ENCODE data around the gene KLRC4.
"Not testable (repeated sequence)": the region's sequence is repeated elsewhere in the genome, so short reads cannot be mapped to it uniquely, and the experiment has no call there.

The KLRC4 gene, protein sequence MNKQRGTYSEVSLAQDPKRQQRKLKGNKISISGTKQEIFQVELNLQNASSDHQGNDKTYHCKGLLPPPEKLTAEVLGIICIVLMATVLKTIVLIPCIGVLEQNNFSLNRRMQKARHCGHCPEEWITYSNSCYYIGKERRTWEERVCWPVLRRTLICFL

DNA sequence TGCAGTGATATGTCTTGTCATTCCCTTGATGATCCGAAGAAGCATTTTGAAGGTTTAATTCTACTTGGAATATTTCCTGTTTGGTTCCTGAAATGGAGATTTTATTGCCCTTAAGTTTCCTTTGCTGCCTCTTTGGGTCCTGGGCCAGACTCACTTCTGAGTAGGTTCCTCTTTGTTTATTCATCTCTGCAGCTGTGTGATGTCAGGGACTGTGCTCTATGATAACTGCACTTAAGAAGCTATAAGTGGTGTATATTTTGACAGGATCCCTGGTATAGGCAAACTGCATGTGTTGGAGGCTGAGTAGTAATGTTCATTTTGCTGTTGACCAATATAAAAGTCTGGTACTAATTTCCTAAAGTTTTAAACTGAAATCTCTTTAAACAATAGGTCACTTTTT is at the start of gene KLRC4:
Gene KLRC4, minus strand, starts transcription at position 366 of the 400 bp plus-strand sequence. Its CDS starts 182 bp downstream, at position 184.
- no peak for DNase-seq

DNA sequence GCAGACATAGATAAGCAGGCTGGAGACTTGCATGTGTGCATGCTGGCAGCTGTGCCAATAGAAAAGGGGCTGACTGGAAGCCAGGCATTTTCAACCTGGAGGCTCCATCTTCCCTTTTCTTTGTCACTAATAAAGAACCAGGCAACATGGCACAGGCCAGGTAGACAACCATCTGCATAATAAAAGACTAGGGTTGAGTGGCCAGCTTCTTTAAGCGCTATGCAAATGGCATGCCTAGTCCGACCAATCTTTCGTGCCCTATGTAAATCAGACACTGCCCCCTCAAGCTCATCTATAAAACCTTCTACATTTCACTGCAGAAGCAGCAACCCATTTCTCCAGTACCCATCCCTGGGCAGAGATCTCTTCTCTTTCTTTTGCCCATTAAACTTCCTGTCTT is 48.2 kb upstream of the KLRC4 start:
- DNase-seq = no peak

DNA sequence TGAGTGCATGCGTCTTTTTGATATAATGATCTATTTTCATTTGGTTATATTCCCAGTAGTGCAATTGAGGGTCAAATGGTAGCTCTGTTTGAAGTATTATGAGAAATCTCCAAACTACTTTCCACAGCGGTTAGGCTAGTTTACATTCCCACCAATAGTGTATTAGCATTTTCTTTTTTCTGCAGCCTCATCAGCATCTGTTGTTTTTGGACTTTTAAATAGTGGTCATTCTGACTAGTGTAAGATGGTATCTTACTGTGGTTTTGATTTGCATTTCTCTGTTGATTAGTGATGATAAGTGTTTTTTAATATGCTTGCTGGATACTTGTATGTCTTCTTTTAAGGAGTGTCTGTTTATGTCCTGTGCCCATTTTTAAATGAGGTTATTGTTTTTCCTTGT is 47.3 kb upstream of the KLRC4 start:
- no peak for DNase-seq

DNA sequence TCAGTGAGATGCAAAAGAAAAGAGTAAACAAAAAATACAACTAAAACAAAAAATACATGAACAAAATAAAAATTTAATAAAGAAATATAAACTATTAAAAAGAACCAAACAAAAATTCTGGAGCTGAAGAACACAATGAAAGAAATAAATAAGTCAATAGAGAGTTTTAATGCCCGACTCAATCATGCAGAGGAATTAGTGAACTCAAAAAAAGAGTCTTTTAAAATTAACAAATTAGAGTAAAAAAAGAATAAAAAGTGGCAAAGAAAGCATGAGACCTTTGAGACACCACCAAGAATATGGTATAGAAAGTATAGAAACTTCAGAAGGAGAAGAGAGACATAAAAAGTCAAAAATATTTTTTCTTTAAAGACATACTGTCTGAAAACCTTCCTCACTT is 46.2 kb upstream of the KLRC4 start:
- DNase-seq = no peak

- no peak for DNase-seq
These were observed 45.0 kb upstream of the KLRC4 start for GRCh38 chr12:10454531-10454930.

- DNase-seq = no peak
These were observed 43.6 kb upstream of the KLRC4 start, which contains the start of gene KLRC1 for GRCh38 chr12:10453156-10453555. Gene KLRC1, minus strand, starts transcription at chr12:10453377. Its CDS starts 2,221 bp downstream, at chr12:10451156.

GRCh38 chr12:10448236-10448635 is 38.7 kb upstream of the KLRC4 start:
- DNase-seq = no peak

- not testable (repeated sequence) for DNase-seq
These were observed 36.5 kb upstream of the KLRC4 start for GRCh38 chr12:10446052-10446451.

- DNase-seq = not testable (repeated sequence)
These were observed 31.6 kb upstream of the KLRC4 start for GRCh38 chr12:10441144-10441543.

GRCh38 chr12:10439608-10440274 is 30.2 kb upstream of the KLRC4 start:
- not testable (repeated sequence) for DNase-seq

- not testable (repeated sequence) for DNase-seq
These were observed 28.0 kb upstream of the KLRC4 start for GRCh38 chr12:10437601-10438000.

DNA sequence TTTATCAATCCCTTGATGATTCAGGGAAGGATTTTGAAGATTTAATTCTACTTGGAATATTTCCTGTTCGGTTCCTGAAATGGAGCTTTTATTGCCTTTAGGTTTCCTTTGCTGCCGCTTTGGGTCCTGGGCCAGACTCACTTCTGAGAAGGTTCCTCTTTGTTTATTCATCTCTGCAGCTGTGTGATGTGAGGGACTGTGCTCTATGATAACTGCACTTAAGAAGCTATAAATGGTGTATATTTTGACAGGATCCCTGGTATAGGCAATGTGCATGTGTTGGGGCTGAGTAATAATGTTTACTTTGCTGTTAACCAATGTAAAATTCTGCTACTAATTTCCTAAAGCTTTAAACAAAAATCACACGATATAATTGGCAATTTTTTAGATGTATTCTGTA is 26.3 kb upstream of the KLRC4 start, which contains the start of gene KLRC2:
Gene KLRC2, minus strand, starts transcription at position 195 of the 400 bp plus-strand sequence. Its CDS starts 24 bp downstream, at position 171.
- DNase-seq = not testable (repeated sequence)

DNA sequence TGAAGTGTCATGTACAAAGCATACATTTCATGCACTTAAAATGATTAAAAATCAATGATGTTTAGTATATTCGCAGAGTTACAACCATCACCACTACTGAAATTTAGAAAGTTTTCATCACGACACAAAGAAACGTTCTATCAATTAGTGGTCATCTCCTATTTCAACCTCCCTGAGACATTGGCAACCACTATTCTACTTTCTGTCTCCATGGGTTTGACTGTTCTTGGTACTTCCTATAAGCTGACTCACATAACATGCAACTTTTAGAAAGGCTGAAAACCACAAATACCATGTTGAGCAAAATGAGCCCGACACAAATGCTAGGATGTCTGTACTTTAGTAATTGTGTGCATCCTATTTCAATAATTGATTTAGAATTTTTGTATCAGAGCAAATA is 21.1 kb upstream of the KLRC4 start:
- not testable (repeated sequence) for DNase-seq

DNA sequence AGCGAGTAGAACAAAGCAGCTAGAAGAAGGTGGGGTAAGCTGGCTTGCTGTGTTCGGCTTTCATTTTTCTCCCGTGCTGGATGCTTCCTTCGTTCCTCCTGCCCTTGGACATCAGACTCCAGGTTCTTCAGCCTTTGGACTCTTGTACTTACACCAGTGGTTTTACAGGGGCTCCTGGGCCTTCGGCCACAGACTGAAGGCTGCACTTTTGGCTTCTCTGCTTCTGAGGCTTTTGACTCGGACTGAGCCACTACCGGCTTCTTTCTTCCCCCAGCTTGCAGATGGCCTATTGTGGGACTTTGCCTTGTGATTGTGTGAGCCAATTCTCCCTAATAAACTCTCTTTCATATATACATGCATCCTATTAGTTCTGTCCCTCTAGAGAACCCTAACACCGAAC is 16.4 kb upstream of the KLRC4 start:
- not testable (repeated sequence) for DNase-seq

- not testable (repeated sequence) for DNase-seq
These were observed 14.8 kb upstream of the KLRC4 start for GRCh38 chr12:10424260-10424899.

GRCh38 chr12:10422159-10422558 is 12.6 kb upstream of the KLRC4 start:
- not testable (repeated sequence) for DNase-seq

DNA sequence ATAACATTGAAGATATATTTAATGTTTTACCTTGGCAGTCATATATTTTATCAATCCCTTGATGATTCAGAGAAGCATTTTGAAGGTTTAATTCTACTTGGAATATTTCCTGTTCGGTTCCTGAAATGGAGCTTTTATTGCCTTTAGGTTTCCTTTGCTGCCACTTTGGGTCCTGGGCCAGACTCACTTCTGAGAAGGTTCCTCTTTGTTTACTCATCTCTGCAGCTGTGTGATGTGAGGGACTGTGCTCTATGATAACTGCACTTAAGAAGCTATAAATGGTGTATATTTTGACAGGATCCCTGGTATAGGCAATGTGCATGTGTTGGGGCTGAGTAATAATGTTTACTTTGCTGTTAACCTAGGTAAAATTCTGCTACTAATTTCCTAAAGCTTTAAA is 10.8 kb upstream of the KLRC4 start, which contains the start of gene KLRC3:
Gene KLRC3, minus strand, starts transcription at position 262 of the 400 bp plus-strand sequence. Its CDS starts 45 bp downstream, at position 217.
- DNase-seq = not testable (repeated sequence)

DNA sequence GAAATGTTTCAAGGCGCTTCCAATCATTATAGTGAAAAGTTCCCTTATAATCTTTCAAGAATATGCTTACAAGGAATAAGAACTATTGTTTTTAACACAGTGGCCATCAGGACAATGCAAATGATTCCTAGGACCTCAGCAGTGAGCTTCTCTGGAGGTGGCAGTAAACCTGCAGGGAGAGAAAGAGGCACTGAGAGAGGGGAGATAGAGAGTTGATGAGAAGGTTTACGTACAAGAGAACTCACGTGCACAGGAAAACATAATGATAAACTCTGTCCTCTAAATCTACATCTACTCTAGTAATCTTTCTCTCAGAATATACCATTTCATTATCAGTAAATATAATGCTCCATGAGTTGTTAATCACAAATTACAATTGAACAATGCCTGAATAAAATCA is 715 bp downstream of the KLRC4 start:
- no peak for DNase-seq

DNA sequence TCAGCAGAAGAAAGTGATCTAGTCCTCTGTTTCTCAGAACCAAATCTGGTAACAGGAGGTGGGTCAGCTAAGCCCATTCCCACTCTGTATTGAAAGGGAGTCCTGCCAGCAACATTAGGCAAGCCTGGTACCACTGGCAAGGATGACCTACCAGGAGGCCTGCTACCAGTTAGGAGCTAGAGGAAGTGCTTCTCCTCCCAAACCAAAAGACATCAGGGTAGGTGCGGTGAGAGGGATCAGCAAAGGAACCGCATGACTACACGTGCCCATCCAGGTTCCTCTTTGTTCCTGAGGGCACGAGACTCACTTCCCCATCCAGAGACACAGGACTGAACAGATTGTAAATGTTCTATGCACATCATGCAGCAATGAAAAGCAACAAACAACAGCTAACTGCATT is 2.8 kb downstream of the KLRC4 start:
- peak; percentile 42 for DNase-seq

DNA sequence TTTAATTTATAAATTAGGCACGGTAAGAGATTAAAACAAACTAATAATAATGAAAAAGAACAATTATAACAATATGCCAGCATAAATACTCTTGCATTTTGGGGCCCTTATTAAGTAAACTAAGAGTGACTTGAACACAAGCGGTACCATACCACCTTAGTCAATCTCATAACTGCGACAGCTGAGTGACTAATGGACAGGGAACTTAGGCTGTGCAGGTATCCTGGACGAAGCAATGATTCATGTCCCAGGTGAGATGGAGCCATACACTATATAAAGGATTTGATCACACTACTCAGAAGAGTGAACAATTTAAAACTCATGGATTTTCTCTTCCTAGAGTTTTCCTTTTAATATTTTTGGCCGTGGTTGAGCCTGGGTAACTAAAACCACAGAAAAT is 4.3 kb downstream of the KLRC4 start:
- no peak for DNase-seq

DNA sequence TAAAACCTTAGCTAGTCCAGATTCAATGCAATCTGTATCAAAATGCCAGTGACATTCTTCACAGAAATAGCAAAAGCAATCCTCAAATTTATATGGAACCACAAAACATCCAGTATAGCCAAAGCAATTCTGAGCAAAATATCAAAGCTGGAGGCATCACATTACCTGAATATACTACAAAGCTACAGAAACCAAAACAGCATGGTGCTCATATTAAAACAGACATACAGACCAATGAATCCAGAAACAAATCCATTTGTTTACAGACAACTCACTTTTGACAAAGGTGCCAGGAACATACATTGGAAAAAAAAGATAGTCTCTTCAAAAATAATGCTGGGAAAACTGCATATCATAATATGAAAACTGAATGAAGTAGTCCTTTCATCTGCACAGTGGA is 4.8 kb downstream of the KLRC4 start:
- DNase-seq = no peak

GRCh38 chr12:10400829-10401228 is 8.7 kb downstream of the KLRC4 start:
- no peak for DNase-seq

GRCh38 chr12:10398168-10398567 is 11.4 kb downstream of the KLRC4 start:
- no peak for DNase-seq

DNA sequence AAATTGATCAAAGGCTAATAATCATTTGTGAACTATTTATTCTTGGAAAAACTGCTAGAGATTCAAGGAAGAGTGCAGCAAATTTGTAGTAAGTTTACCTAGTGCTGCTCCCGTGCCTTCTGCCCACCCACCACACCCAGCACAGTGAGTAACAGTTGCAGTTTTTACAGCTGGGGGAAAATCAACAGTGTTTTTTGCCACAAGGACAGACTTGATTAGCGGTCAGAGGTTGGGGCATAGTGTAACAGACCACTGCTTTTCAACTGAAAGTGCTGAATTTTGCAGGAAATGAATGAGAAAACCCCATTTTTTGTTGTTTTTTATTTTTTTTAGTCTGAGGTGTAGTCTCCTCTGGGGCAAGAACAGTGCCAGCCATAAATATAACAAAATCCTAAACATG is 12.3 kb downstream of the KLRC4 start:
- DNase-seq = peak; percentile 20
